Nephron (organoid): ENCODE measurements around the gene BATF3.

Source experiments
- H3K27ac Mint-ChIP-seq, 3 experiments: 2 replicates each; pipeline ENCODE4 v1.8.0; 2020; ENCODE audit warnings: mixed read lengths in 3 of 3, mild to moderate bottlenecking in 2 of 3, moderate library complexity in 1 of 3
- H3K27me3 Mint-ChIP-seq: 2 replicates; pipeline ENCODE4 v1.8.0; 2021; ENCODE audit warnings: low read depth, mild to moderate bottlenecking, moderate library complexity, mixed read lengths
- H3K36me3 Mint-ChIP-seq: 2 replicates; pipeline ENCODE4 v1.8.0; 2020; ENCODE audit warnings: low read depth, mixed read lengths
- H3K4me1 Mint-ChIP-seq: 2 replicates; pipeline ENCODE4 v1.8.0; 2020; ENCODE audit warnings: mixed read lengths
- H3K4me3 Mint-ChIP-seq, 3 experiments: 2 replicates each; pipeline ENCODE4 v1.8.0; 2020; ENCODE audit warnings: mild to moderate bottlenecking in 3 of 3, mixed read lengths in 3 of 3, moderate library complexity in 2 of 3
- H3K9me3 Mint-ChIP-seq: 2 replicates; pipeline ENCODE4 v1.8.0; 2020; ENCODE audit warnings: mixed read lengths
- CTCF ChIP-seq, 3 experiments: fragments of 200-600 bp; sonication (generic); IDR thresholded peaks; one replicate each; pipeline ENCODE4 v1.5.0; 2021; ENCODE audit warnings: antibody characterized with exemption in 3 of 3; ENCODE audit not compliant: unreplicated experiment in 3 of 3

Gene BATF3

GRCh38 chr1:212688341-212689047, 11.1 kb downstream of the BATF3 start:
- Mint-ChIP-seq H3K9me3 (no peaks in the 10 kb centered on the region), H3K4me1 (no peaks in the 10 kb centered on the region), H3K36me3 (no peaks in the 10 kb centered on the region), H3K27ac (no peak overlapping the region), H3K4me3 (no peak overlapping the region), H3K27me3 (peaks cover 5% of the 10 kb centered on the region)
- TF ChIP-seq CTCF (IDR thresholded peaks at IDR 0.05; ENCODE audit: unreplicated experiment in 3 of 3): no peak

DNA sequence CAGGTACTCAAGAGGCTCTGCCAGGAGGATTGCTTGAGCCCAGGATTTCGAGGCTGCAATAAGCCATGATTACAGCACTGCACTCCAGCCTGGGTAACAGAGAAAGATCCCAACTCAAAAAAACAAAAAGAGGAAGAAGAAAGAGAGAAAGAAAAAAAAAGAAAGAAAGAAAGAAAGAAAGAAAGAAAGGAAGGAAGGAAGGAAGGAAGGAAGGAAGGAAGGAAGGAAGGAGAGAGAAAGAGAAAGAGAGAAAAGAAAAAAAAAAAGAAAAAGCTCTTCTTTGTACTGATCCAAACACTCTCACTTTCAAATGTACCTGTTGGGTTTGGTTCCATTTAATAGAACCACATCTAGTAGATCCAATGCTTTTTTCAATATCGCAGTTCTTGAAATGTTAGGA, 11.8 kb downstream of the BATF3 start:
- H3K27me3 Mint-ChIP-seq: no peaks in the 10 kb centered on the region
- no peak overlapping the region for H3K4me3 Mint-ChIP-seq
- no peaks in the 10 kb centered on the region for H3K4me1 Mint-ChIP-seq
- H3K9me3 Mint-ChIP-seq: no peaks in the 10 kb centered on the region
- no peaks in the 10 kb centered on the region for H3K36me3 Mint-ChIP-seq
- H3K27ac Mint-ChIP-seq: no peak overlapping the region
- TF ChIP-seq CTCF (IDR thresholded peaks at IDR 0.05; ENCODE audit: unreplicated experiment in 3 of 3): no peak

DNA sequence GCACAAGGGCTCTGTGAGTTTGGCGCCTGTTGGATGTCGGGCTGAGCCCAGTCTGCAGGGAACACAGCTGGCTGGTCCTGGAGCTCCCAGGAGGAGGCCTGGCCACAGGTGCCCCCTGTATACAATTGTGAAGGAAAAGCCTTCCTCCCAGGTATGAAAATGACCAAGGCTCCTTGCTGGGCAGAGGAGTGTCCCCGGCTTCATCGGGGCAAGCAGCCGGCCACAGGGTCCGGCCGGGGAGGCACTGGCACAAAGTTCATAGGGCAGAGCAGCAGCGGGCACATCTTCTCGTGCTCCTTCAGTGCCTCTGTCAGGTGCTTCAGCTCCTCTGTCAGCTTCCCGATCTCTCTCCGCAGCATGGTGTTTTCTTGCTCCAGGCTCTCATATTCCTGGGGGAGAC, 13.0 kb downstream of the BATF3 start:
- Mint-ChIP-seq H3K27me3 (no peaks in the 10 kb centered on the region), H3K4me3 (no peak overlapping the region), H3K4me1 (no peaks in the 10 kb centered on the region), H3K36me3 (no peaks in the 10 kb centered on the region), H3K9me3 (no peaks in the 10 kb centered on the region), H3K27ac (no peak overlapping the region)
- TF ChIP-seq CTCF (IDR thresholded peaks at IDR 0.05; ENCODE audit: unreplicated experiment in 3 of 3): no peak

GRCh38 chr1:212686069-212686468, 13.6 kb downstream of the BATF3 start:
- Mint-ChIP-seq H3K4me1 (no peaks in the 10 kb centered on the region), H3K9me3 (no peaks in the 10 kb centered on the region), H3K27me3 (no peaks in the 10 kb centered on the region), H3K4me3 (no peak overlapping the region), H3K36me3 (no peaks in the 10 kb centered on the region), H3K27ac (no peak overlapping the region)
- TF ChIP-seq CTCF (IDR thresholded peaks at IDR 0.05; ENCODE audit: unreplicated experiment in 3 of 3): no peak

DNA sequence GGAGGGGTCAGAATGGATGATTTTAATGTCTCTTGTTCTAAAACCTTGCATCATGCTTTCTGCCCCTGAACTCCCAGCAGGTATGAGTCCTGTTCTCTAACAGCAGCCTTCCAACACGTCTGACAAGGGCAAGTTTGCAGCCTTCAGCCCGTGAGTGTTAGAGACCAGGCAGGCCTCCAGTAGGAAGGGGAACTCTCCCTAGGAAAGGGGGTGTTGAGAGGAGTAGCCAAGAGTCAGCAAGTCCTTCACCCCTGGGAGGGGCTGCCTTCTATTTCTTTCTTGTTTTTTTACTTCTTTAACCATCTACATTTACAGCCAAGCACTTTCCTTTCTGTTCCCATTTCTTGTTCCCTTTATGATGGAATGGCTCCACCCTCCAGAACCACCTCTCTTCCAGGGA, 14.2 kb downstream of the BATF3 start:
- Mint-ChIP-seq H3K4me3 (no peak overlapping the region), H3K27me3 (no peaks in the 10 kb centered on the region), H3K27ac (no peak overlapping the region), H3K9me3 (no peaks in the 10 kb centered on the region), H3K36me3 (no peaks in the 10 kb centered on the region), H3K4me1 (no peaks in the 10 kb centered on the region)
- TF ChIP-seq CTCF (IDR thresholded peaks at IDR 0.05; ENCODE audit: unreplicated experiment in 3 of 3): no peak

GRCh38 chr1:212684521-212685090, 15.0 kb downstream of the BATF3 start:
- H3K27ac Mint-ChIP-seq: no peak overlapping the region
- H3K4me3 Mint-ChIP-seq: no peak overlapping the region
- H3K36me3 Mint-ChIP-seq: no peaks in the 10 kb centered on the region
- no peaks in the 10 kb centered on the region for H3K9me3 Mint-ChIP-seq
- H3K27me3 Mint-ChIP-seq: no peaks in the 10 kb centered on the region
- TF ChIP-seq CTCF (IDR thresholded peaks at IDR 0.05; ENCODE audit: unreplicated experiment in 3 of 3): no peak
- H3K4me1 Mint-ChIP-seq: no peaks in the 10 kb centered on the region
